Mammary epithelial cell (primary cell): ENCODE data around the gene WHRN.

ENCODE experiments used
- EZH2 ChIP-seq: IDR thresholded peaks from 2 replicates; pipeline ENCODE4 v1.6.1; 2012; ENCODE audit warnings: low read length, inconsistent platforms, borderline replicate concordance
- TF ChIP-seq, protein P1 (sequence below), 2 donors: IDR thresholded peaks in 1 of 2; conservative IDR thresholded peaks in 1 of 2; 2 replicates each; pipeline ENCODE4 v1.5.1; 2011 to 2012; ENCODE audit warnings: inconsistent platforms in 2 of 2, low read length in 2 of 2, mild to moderate bottlenecking in 2 of 2, control low read depth in 1 of 2, low read depth in 1 of 2; ENCODE audit not compliant: insufficient read depth in 1 of 2; ENCODE audit errors: extremely low read depth in 1 of 2

DNA sequence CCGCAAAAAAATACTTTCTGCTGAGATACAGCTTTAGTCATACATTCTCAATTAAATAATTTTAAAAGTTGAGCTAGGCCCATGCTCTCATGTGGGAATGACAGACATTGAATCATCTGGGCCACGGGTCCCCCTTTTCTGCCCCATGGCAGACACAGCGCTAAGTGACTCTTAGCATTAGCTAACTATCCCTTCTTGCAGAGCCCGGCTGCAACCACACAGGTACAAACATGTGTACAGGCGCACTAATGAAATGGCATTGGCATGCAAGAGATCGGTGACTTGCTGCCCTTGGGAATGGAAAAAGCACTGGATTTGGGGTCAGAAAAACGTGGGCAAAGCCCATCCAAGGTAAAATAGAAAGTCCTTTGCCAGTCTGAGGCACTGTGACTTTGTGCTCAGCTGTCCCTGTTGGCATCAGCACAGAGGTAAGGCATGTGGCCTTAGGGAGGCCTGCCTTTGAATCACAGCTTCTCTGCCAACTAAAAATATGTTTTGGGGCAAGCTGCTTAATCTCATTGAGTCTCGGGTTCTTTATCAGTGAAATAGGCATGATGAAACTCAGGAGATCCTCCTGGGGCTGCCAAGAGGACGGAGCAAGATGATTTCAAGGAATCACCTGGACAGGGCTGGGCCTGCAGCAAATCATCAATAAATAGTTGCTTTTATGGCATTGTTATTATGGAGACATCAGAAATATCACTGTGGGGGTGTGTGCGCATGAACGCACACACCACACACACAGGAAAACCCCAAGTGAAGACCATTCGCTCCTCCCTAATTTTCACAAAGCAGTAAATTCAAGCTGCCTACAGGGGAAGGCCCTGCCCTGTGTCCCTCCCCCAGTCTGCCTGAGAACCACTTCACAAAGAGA lies 54.2 kb downstream of the WHRN start:
- TF ChIP-seq, protein P1, sequence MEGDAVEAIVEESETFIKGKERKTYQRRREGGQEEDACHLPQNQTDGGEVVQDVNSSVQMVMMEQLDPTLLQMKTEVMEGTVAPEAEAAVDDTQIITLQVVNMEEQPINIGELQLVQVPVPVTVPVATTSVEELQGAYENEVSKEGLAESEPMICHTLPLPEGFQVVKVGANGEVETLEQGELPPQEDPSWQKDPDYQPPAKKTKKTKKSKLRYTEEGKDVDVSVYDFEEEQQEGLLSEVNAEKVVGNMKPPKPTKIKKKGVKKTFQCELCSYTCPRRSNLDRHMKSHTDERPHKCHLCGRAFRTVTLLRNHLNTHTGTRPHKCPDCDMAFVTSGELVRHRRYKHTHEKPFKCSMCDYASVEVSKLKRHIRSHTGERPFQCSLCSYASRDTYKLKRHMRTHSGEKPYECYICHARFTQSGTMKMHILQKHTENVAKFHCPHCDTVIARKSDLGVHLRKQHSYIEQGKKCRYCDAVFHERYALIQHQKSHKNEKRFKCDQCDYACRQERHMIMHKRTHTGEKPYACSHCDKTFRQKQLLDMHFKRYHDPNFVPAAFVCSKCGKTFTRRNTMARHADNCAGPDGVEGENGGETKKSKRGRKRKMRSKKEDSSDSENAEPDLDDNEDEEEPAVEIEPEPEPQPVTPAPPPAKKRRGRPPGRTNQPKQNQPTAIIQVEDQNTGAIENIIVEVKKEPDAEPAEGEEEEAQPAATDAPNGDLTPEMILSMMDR (conservative IDR thresholded peaks at IDR 0.05 in 1 of 2, IDR thresholded peaks at IDR 0.05 in 1 of 2; ENCODE audit: extremely low read depth in 1 of 2, insufficient read depth in 1 of 2, low read depth in 1 of 2, low read length in 2 of 2) = no peak
- TF ChIP-seq EZH2 = no peak
